ENCODE measurements around the gene GREB1.

GRCh38 chr2:11516984-11517648, 16.7 kb upstream of the GREB1 start:
- TF ChIP-seq CTCF (IDR thresholded peaks at IDR 0.05) (no peak), POLR2A (IDR thresholded peaks at IDR 0.05) (no peak)
